Neural progenitor cell (in vitro differentiated cells): ENCODE data around the gene GALNTL6. TPM values are rescaled to one million over a fixed set of nuclear protein-coding genes. Genes with fewer than 3 reads are reported as not detected.
A peak's percentile ranks its signal among the peaks of the same experiment; 100 is the strongest.

ENCODE experiments used
- DNase-seq: peaks from one replicate; pipeline ENCODE4 v3.0.0-alpha.2; 2016; ENCODE audit warnings: low spot score
- H2AFZ ChIP-seq: fragments of 200-600 bp; sonication (generic); replicated peaks from 2 replicates; pipeline ENCODE4 v1.6.1; 2016; ENCODE audit warnings: antibody characterized with exemption
- H3F3A ChIP-seq: fragments of 200-600 bp; sonication (generic); 2 replicates; pipeline ENCODE4 v1.6.1; 2016; ENCODE audit warnings: antibody characterized with exemption, low read depth
- H3K27ac ChIP-seq: fragments of 200-600 bp; sonication (generic); 2 replicates; pipeline ENCODE4 v1.5.1; 2016; ENCODE audit warnings: mild to moderate bottlenecking
- H3K27me3 ChIP-seq: fragments of 200-600 bp; sonication (generic); 2 replicates; pipeline ENCODE4 v1.6.1; 2016; ENCODE audit warnings: mild to moderate bottlenecking, moderate library complexity
- H3K36me3 ChIP-seq: fragments of 200-600 bp; sonication (generic); 2 replicates; pipeline ENCODE4 v1.5.1; 2016
- H3K4me1 ChIP-seq: fragments of 200-600 bp; sonication (generic); 2 replicates; pipeline ENCODE4 v1.6.1; 2016; ENCODE audit warnings: mixed run types
- H3K4me2 ChIP-seq: fragments of 200-600 bp; sonication (generic); 2 replicates; pipeline ENCODE4 v1.6.1; 2016
- H3K4me3 ChIP-seq: fragments of 200-600 bp; sonication (generic); 2 replicates; pipeline ENCODE4 v1.5.1; 2016
- H3K79me2 ChIP-seq: fragments of 200-600 bp; sonication (generic); 2 replicates; pipeline ENCODE4 v1.6.1; 2016; ENCODE audit warnings: low read depth
- H3K9ac ChIP-seq: fragments of 200-600 bp; sonication (generic); 2 replicates; pipeline ENCODE4 v1.6.1; 2016
- H3K9me3 ChIP-seq: fragments of 200-600 bp; sonication (generic); 2 replicates; pipeline ENCODE4 v1.5.1; 2016; ENCODE audit warnings: low read depth
- H4K20me1 ChIP-seq: fragments of 200-600 bp; sonication (generic); 2 replicates; pipeline ENCODE4 v1.6.1; 2016; ENCODE audit warnings: low read depth
- H3K27ac Mint-ChIP-seq: 3 replicates; pipeline ENCODE4 v1.8.0; 2021; ENCODE audit warnings: mixed read lengths
- H3K27me3 Mint-ChIP-seq: 2 replicates; pipeline ENCODE4 v1.8.0; 2022; ENCODE audit warnings: low read depth, mild to moderate bottlenecking, inconsistent platforms, moderate library complexity, mixed read lengths; ENCODE audit not compliant: insufficient read depth
- H3K36me3 Mint-ChIP-seq: 3 replicates; pipeline ENCODE4 v1.8.0; 2021; ENCODE audit warnings: mixed read lengths
- H3K4me1 Mint-ChIP-seq: 3 replicates; pipeline ENCODE4 v1.8.0; 2021; ENCODE audit warnings: mixed read lengths
- H3K4me3 Mint-ChIP-seq: 3 replicates; pipeline ENCODE4 v1.8.0; 2021; ENCODE audit warnings: mild to moderate bottlenecking, moderate library complexity, mixed read lengths
- H3K9me3 Mint-ChIP-seq: 3 replicates; pipeline ENCODE4 v1.8.0; 2020; ENCODE audit warnings: mixed read lengths
- EZH2 ChIP-seq: fragments of 200-600 bp; sonication (generic); IDR thresholded peaks from 2 replicates; pipeline ENCODE4 v1.6.1; 2017; ENCODE audit warnings: antibody characterized with exemption, mild to moderate bottlenecking, moderate library complexity
- EZH2phosphoT487 ChIP-seq: fragments of 200-600 bp; sonication (generic); IDR thresholded peaks from 2 replicates; pipeline ENCODE4 v1.6.1; 2017; ENCODE audit warnings: antibody characterized with exemption
- total RNA-seq: library from RNA; depleted of rRNA; stranded (reverse); fragments of >200 nt; gene quantifications from 2 replicates; pipeline ENCODE4 v1.2.3, GENCODE V29; 2015; ENCODE audit warnings: low replicate concordance
- TF ChIP-seq, protein P1 (sequence below): fragments of 200-600 bp; sonication (generic); IDR thresholded peaks from 2 replicates; pipeline ENCODE4 v1.5.1; 2017; ENCODE audit warnings: antibody characterized with exemption, mild to moderate bottlenecking

The GALNTL6 gene
- total RNA-seq, 1 donor from 2014 or later = 0.15 TPM

GRCh38 chr4:172073590-172073989, 260.4 kb downstream of the GALNTL6 start:
- Histone ChIP-seq H3K9me3 (no peaks in the 10 kb centered on the region), H2AFZ (no peak overlapping the region), H3K36me3 (no peaks in the 10 kb centered on the region), H3K27me3 (no peaks in the 10 kb centered on the region), H4K20me1 (no peaks in the 10 kb centered on the region), H3K4me3 (no peak overlapping the region), H3K27ac (no peak overlapping the region), H3K4me1 (peaks cover 14% of the 10 kb centered on the region), H3F3A (peaks cover 10% of the 10 kb centered on the region), H3K79me2 (no peaks in the 10 kb centered on the region), H3K4me2 (no peak overlapping the region), H3K9ac (no peak overlapping the region)
- Mint-ChIP-seq H3K27me3 (no peaks in the 10 kb centered on the region), H3K36me3 (no peaks in the 10 kb centered on the region), H3K27ac (no peak overlapping the region), H3K4me1 (peaks cover 6% of the 10 kb centered on the region), H3K4me3 (no peak overlapping the region), H3K9me3 (no peaks in the 10 kb centered on the region)
- DNase-seq = peak; percentile 60
- TF ChIP-seq EZH2 (no peak), EZH2phosphoT487 (peak; percentile 32)
- TF ChIP-seq, protein P1, sequence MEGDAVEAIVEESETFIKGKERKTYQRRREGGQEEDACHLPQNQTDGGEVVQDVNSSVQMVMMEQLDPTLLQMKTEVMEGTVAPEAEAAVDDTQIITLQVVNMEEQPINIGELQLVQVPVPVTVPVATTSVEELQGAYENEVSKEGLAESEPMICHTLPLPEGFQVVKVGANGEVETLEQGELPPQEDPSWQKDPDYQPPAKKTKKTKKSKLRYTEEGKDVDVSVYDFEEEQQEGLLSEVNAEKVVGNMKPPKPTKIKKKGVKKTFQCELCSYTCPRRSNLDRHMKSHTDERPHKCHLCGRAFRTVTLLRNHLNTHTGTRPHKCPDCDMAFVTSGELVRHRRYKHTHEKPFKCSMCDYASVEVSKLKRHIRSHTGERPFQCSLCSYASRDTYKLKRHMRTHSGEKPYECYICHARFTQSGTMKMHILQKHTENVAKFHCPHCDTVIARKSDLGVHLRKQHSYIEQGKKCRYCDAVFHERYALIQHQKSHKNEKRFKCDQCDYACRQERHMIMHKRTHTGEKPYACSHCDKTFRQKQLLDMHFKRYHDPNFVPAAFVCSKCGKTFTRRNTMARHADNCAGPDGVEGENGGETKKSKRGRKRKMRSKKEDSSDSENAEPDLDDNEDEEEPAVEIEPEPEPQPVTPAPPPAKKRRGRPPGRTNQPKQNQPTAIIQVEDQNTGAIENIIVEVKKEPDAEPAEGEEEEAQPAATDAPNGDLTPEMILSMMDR = no peak

- no peak overlapping the region for H2AFZ ChIP-seq
- no peaks in the 10 kb centered on the region for H3K9me3 ChIP-seq
- TF ChIP-seq, protein P1 = no peak
- no peak for TF ChIP-seq EZH2phosphoT487
- TF ChIP-seq EZH2 = no peak
- no peak overlapping the region for H3K9ac ChIP-seq
- H3F3A ChIP-seq = no peaks in the 10 kb centered on the region
- Mint-ChIP-seq H3K4me3 (no peak overlapping the region), H3K27ac (no peak overlapping the region), H3K36me3 (no peaks in the 10 kb centered on the region), H3K27me3 (no peaks in the 10 kb centered on the region), H3K4me1 (no peaks in the 10 kb centered on the region), H3K9me3 (no peaks in the 10 kb centered on the region)
- H4K20me1 ChIP-seq = no peaks in the 10 kb centered on the region
- H3K4me3 ChIP-seq = no peak overlapping the region
- no peaks in the 10 kb centered on the region for H3K36me3 ChIP-seq
- no peaks in the 10 kb centered on the region for H3K27me3 ChIP-seq
- H3K79me2 ChIP-seq = no peaks in the 10 kb centered on the region
- DNase-seq = no peak
- H3K4me1 ChIP-seq = no peaks in the 10 kb centered on the region
- H3K27ac ChIP-seq = no peak overlapping the region
- H3K4me2 ChIP-seq = no peak overlapping the region
These were observed 270.1 kb downstream of the GALNTL6 start for GRCh38 chr4:172083272-172083671.

- no peaks in the 10 kb centered on the region for H3K27me3 ChIP-seq
- Mint-ChIP-seq H3K27ac (no peak overlapping the region), H3K27me3 (no peaks in the 10 kb centered on the region), H3K4me3 (no peak overlapping the region), H3K36me3 (no peaks in the 10 kb centered on the region), H3K4me1 (no peaks in the 10 kb centered on the region), H3K9me3 (no peaks in the 10 kb centered on the region)
- TF ChIP-seq EZH2phosphoT487 (no peak), EZH2 (no peak)
- TF ChIP-seq, protein P1 = no peak
- no peaks in the 10 kb centered on the region for H3K36me3 ChIP-seq
- H3K27ac ChIP-seq = no peak overlapping the region
- H3K4me2 ChIP-seq = no peak overlapping the region
- H4K20me1 ChIP-seq = no peaks in the 10 kb centered on the region
- H3K9ac ChIP-seq = no peak overlapping the region
- H3F3A ChIP-seq = no peaks in the 10 kb centered on the region
- H3K4me3 ChIP-seq = no peak overlapping the region
- no peaks in the 10 kb centered on the region for H3K9me3 ChIP-seq
- no peak for DNase-seq
- H3K4me1 ChIP-seq = no peaks in the 10 kb centered on the region
- no peak overlapping the region for H2AFZ ChIP-seq
- H3K79me2 ChIP-seq = no peaks in the 10 kb centered on the region
These were observed 275.4 kb downstream of the GALNTL6 start for GRCh38 chr4:172088556-172088955.
